GDM1 (cell line): Measurements from ENCODE around the gene APBB2.

Experiments
- DNase-seq: peaks from one replicate; lab custom pipeline; 2025; lab: John Stamatoyannopoulos, UW

APBB2 gene

DNA sequence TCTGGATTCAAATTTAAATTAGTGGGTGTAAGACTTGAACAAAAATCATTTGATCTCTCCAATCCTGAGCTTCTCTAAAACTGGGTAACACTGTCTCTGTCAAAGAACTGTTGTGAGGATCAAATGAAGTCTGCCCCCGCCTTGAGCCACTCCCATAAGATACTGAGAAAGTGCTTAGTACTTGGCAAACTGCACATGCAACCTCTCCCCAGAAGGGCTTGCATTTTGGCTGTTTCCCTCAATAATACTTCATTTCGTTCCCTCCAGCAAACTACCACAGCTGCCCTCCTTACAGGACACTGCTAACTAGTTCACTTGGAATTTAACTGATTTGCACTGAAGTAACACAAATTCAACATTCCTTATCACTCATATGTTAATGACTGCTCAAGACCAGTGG is 79.8 kb downstream of the APBB2 start:
- no peak for DNase-seq

DNA sequence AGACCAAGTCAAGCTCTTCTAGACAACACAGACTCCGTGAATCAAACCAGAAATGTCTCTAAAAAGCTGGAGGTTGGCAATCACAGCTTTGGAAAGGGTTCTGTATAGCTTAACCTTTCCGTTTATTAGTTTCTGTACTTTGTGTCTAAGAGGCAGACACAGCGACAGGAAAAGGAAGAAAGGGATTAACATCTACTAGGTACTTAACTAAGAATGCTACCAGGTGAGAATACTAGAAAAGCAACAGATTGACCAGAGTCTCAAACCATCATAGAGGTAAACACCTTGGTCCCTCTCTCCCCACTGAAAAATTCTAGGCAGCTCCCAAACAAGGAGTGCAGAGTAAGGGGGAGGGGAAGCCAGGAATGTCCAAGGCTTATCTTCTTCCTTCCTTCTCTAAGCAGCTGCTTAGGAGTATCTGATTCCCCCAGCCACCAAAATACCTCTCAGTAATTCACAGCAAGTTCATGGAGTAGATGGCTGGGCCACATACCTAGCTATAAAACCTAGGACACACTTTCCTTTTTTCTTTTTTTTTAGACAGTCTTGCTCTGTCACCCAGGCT is 80.8 kb downstream of the APBB2 start:
- DNase-seq: no peak

DNA sequence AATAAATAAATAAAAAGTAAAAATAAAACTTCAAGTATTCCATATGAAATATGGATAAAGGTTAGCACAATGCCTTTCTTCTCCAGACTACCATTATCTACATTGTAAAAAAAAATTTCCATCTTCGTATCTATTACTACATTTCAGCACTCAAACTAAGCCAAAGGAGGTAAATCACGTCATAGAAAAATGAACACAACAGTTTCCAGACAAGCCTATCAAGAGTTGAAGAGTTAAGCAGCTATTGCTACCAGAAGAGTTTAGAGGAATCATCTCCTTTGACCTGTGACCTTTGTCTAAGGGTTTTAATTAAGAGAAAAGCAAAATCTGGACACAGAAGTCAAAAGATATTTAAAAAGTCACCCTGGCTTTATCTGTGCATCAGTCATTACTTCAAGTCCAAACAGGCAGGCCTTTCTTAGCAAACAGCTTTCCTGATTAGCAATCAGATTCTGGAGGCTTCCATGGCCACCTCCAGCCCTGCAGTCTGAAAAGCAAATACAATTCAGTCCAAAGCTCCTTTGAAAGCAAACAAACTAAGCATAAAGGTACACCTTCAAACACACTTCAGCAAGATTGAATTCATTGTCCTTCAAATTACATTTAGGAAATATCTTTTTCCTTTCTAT is 82.2 kb downstream of the APBB2 start:
- DNase-seq: no peak

DNA sequence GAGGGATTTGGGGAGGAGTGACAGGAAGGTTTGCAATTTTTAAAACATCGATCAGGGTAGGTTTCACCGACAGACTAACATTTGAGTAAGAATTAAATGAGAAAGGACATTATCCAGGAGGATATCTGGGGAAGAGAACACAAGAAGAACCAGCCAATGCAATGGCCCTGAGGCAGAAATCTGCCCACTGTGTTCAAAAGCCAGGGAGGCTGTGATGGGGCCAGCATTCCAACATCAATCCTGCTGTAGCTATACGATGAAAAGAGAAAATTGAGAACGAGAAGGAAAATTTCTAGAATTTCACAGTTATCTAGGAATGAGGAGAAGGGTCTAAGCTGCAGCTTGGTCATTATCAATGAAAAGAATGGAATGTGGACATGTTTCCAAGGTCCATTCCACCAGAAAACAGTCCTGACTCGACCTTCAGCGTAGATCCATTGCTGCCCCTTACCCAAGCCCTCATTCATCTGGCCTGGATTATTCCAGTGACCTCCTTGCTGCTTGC is 84.4 kb downstream of the APBB2 start:
- DNase-seq: no peak

DNA sequence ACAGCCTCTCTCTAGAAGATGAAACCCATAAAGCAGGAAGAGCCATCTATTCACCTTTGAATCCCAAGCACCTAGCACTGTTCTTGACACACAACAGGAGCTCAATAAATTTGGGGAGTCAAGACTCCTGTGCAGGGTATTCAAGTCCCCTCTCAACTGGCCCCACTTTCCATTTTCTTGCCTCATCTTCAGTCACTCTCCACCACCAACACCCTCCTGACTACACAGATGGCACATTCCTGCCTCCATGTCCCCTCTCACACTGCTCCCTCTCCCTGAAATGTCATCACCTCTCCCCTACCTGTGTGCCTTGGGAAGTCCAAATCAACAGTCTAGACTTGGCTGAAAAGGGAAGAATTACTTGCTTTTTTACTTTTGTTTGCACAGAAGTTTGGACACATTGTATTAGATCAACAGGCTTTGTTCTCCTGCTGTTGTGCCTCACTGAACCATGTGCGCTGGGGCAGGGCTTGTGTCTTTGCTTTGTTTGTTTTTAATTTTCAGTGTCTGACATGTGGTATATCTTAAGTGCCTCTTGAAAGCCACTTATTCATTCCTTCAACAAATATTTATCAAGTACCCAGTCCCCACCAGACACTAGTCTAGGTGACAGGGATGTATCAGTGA is 85.1 kb downstream of the APBB2 start:
- no peak for DNase-seq

DNA sequence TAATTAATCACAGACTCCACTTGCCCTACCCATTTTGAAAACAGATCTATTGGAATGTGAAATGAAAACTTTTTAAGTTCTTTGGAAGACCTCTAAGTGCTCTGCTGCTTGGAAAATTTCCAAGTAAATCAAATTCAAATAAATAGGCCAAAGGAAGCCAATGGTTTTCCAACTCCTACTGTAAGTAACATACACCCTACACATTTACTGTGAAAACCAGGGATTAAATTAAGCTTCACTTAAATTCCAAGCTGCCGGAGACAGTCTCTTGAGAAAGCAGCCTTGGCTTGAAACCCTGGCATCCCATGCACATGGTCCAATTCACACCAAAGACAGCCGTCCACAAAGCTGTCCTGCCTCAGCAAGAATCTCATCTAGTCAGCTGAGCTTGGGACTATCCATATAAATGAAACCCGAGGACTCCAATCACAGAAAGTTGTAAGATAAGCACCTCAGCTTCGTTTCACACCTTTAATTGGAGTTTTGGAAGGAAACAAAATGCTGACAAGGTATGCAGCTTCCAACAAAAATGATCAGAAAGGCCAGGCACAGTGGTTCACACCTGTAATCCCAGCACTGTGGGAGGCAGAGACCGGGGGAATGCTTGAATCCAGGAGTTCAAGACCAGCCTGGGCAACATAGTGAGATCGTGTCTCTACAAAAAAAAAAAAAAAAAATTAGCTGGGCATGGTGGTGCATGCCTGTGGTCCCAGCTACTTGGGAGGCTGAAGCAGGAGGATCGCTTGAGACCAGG is 88.6 kb downstream of the APBB2 start:
- no peak for DNase-seq

DNA sequence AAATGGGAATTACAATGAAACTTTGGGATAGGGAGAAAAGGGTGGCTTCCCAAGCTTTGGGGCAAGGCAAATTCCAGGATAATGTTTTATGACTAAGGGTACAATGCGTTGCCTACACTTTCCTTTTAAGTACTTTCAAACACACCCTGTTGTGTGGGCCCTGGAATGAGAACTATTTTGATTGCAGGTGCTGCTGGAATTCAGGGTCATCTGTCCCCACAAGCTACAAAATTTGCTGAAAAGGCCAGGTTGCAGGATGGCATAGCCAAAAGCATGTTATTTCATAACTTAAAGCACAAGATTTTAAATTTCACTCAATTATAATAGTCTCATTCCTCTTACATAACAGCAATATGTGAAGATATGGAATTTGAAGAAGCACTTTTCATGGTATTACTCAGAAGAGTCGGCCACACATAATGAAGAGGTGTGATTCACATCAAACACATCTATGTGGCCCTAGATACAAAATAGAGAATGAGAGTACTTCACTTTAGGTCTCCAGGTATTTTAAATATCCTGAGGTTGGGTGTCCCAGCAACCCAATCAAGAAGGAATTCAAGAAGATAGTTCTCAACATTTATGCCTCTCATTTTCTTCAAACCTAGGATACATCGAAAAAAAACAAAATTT is 89.3 kb downstream of the APBB2 start:
- no peak for DNase-seq

DNA sequence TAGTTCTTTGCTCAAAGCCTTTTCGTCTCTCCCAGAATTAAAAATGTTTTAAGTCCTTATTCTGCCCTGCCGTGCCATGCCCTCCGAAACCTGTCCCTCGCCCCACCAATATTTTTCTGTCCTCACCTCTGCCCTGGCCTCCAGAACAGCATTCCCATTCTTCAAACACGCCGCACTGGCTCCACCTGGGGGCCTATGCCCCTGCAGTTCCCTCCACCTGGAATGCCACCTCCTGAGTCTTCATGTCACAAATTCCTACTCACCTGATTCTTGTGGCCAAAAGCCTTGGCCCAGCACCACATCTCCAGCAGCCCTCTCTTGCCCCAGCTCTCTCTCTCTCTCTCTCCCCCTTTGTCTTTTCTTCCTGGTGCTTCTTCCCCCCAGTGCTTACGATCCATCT is 91.6 kb downstream of the APBB2 start:
- DNase-seq: no peak

DNA sequence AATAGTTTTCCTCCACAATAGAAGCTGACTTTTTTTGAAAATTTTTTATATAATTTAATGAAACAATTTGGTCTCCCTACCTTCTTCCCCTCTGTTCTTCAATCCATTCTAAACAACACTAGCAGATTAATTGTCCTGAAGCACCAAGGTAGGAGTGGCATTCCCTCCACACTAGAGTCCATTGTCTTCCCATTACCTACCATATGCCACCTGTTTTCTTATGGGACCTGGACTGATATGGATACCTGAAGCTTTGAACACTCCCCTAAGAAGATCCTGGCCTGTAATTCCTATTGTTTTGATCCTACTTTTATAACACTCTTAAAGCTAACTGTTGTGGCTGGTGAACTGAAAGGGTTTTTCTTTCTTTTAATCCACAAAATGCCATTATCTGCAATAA is 92.0 kb downstream of the APBB2 start:
- no peak for DNase-seq

DNA sequence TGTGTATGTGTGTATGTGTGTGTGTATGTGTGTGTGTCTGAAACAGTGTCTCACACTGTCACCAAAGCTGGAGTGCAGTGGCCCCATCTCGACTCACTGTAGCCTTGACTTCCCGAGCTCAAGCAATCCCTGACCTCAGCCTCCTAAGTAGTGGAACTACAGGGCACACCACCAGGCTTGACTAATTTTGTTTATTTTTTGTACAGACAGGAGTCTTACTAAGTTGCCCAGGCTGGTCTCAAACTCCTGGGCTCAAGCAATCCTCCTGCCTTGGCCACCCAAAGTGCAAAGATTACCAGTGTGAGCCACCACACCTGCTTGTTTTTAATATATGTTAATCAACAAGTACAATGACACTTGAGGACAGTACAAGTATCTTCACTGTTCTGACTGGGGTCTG is 92.4 kb downstream of the APBB2 start:
- DNase-seq: no peak

DNA sequence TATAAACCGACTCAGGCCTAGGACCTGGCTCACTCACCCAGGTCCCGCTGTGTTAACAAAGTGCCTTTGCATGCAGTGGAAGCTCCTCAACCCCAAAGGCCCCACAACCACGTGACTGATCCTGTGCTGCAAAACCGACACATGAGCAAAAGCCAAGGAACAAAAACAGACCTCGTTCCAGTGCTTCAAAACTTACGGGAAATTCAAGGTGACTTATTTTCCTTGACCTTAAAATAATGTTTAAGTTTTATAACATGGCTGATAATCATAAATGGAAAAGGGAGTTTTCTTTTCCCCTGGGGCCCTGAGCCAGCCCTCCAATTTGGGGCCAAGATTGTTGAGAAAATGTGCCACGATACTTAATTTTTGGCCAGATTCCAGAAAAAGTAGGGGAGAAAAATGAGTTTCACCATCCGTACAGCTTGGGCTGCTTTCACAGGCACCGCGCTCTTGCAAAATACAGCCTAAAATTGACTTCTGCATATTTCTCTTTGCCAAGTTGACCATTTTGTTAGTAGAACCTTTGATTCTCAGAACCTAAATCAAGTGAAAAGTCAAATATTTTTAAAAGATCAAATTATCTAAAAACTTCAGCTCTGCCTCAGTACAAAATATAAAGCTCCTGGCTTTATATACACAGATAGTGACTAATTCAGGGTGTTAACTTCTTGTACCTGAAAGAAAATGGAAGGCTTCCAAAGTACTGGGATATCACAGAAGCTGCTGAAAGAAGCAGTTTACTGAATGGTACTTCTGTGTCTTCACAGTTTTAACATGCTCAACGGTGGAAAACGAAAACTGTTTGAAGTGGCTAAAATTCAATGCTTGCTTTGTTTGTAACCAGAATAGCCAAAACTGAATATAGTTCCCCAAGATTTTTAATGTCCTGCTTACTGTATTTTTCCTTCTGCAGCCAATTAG is 93.8 kb downstream of the APBB2 start:
- DNase-seq: no peak

DNA sequence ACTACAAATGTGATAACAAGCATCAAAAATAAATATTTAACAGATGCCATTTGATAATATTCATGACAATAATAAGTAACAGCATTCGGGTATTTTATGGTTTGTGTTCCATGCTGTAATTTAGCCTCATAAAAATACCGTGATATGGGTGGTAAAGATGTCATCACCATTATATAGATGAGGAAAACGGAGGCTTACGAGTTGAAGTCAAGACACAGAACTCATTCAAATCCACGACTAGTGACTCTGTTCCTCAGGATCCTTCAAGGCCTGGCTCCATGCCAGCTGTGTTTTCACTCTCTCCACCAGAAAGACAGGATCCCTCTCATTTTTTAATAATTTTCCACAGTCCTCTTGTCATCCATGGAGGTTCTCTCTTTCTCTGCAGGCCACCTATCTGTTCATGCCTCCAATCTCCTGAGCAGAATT is 94.5 kb downstream of the APBB2 start:
- no peak for DNase-seq

DNA sequence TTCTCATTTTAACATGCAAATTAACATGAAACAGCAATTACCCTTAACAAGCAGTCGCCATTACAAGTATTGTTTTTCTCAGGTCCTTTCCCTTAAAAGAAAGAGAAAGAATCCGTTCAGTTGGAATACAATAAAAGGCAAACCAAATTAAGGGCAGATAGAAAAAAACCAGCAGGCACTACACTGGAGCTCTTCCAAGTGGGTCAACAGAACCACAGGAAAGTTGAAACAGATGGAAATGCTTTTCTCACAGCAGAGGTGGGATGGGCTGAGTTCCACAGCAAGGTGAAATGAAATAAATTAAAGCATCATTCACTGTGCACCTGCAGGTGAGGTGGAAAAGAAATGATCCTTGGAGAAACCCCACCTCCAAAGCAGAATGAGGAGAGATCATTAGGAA is 102.6 kb downstream of the APBB2 start:
- DNase-seq: no peak

DNA sequence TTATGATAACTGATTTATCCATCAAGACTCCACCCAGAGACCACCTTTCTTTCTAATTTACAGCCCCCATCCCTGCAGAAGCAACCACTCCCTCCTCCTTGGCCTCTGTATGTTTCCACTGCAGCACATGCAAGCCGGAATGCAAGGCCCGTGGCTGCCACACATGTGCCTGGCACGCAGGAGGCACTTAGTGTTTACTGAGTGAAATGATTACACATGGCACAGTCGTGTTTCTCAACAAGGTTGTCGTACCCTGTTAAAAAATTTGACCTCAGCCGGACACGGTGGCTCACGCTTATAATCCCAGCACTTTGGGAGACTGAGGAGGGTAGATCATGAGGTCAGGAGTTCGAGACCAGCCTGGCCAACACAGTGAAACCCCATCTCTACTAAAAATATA is 104.3 kb downstream of the APBB2 start:
- DNase-seq: no peak

DNA sequence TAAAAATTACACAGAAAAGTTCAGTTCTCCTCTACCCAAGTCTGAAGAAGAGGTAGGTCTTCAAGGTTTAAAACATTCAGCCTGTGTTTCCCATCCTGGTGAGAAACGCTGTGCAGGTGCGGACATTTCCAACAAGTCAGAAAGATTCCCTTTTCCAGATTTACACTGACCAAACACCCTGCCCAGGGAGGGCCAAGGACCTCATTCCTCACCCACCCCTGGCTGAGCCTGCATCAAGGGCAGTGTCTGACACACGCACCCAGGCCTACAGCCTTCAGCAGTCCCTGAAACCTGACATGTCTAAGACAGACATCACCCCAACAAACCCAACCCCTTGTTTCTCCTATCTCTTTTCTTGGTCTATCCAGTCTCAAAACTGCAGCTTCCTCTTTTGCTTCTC is 105.9 kb downstream of the APBB2 start:
- no peak for DNase-seq

DNA sequence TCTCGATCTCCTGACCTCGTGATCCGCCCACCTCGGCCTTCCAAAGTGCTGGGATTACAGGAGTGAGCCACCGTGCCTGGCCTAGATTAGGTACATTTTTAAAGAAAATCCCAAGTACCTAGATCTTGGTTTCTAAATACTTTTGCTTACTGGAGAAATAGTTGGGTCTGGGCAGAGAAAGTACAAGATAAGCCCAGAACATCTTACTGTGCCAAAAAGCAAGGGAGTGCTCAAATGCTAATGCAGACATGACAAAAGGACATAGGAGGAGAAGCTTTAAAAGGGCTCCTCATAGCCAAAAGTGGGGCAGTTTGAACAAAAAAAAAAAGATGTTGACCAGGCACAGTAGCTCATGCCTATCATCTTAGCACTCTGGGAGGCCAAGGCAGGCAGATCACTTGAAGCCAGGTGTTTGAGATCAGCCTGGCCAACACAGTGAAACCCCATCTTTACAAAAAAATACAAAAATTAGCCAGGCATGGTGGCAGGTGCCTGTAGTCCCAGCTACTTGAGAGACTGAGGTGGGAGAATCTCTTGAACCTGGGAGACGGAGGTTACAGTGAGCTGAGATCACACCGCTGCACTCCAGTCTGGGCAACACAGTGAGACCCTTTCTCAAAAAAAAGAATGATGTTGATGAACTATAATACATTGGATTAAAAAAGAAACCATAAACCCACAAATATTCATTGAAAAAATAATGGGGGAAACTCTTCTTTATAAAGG is 107.5 kb downstream of the APBB2 start:
- DNase-seq: no peak

DNA sequence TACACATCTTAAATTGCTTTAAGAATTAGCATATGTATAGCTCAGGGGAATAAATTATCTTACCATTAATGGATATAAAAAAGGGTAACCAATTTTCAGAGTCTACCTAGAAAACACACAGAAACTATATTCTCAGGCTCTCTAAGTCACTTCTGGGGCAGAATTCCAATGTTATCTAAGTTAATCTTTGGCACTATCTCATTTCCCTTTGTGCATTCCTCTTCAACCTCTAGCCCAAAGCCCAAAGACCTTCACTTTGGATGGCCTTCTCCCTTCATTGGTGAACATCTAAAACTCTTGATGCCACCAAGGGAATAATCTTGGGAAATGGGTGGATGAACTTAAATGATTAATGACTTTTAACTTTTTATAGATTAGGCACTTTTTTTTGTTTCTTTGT is 108.3 kb downstream of the APBB2 start:
- no peak for DNase-seq

DNA sequence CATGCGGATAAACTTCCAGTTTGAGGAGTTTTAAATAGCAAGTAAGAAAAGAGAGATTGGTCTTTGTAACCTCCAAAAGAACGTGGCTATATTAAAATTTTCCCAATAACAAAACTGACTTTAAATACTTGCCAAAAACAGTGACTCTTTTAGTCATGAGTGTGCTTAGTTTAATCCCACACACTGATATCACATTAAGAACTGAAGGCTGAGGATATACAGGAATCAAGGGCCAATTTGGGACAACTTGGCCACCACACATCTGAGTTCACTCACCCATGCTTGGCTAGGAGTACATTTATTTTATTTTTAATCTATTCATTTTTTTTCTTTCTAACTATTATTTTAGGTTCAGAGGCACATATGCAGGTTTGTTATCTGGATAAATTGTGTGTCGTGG is 110.2 kb downstream of the APBB2 start:
- no peak for DNase-seq

DNA sequence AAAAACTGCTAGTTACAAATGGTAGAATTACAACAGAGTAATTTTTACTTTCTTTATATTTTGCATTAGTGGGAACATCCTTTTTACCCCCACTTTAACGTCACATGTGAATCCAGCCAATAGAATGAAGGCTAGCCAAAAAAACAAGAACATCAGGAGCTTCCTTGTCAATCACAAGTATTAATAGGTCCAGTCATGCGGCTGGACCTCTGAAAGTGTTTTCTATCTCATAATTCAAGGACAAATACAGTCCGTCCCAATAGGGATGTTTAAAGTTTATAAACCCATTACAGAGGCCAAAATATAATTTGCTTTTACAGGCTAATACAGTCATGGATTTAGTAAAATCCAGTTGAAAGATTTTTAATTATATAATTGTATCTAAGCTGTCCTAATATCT is 110.7 kb downstream of the APBB2 start:
- DNase-seq: no peak

DNA sequence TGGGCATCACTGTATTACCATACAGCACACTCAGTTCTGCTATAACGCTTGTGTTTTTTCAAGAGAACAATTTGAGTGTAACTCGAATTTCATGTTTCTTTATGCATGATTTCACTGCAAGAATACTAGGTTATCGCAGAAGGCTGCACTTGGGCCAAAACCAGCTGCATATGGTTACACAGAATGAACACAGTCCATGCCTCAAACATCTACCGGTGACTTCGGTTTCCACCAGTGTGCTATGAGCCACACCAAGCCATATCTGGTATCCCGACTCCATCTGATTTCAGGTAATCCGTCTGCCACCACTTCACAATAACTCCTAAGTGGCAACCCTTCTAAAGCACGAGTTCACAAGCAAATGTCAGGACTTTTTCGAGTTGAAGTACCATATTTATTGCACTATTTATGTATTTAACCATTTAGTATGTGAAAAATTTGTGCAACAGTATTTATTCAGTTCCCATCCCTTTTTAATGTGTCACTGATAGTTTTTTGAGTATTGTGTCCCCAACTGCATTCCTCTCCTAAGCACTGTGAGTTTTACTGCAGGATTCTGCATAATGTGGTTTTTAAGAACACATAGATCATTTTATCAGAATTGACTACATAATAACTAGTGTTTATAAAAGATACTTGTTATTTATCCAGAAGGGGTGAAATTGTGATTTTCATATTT is 111.8 kb downstream of the APBB2 start:
- no peak for DNase-seq
